Astrocyte (in vitro differentiated cells and primary cell): ENCODE measurements around the gene ASH1L. TPM values are rescaled to one million over a fixed set of nuclear protein-coding genes. Genes with fewer than 3 reads are reported as not detected.

ENCODE experiments used
- DNase-seq: peaks from one replicate; pipeline ENCODE4 v3.0.0-alpha.2; 2010; ENCODE audit warnings: low read depth
- FAIRE-seq: peaks from 2 replicates; lab custom pipeline; 2011; peaks lifted over from hg19 to GRCh38; lab: Jason Lieb, UNC
- H2AFZ ChIP-seq: 2 replicates; pipeline ENCODE4 v1.6.0; 2012; ENCODE audit warnings: low read depth, low read length, inconsistent platforms
- H3K27ac ChIP-seq: 2 replicates; pipeline ENCODE4 v1.5.1; 2011; ENCODE audit warnings: low read depth, low read length, inconsistent platforms
- H3K27me3 ChIP-seq: 2 replicates; pipeline ENCODE4 v1.6.0; 2011; ENCODE audit warnings: low read length, inconsistent platforms; ENCODE audit not compliant: insufficient read depth
- H3K36me3 ChIP-seq: 2 replicates; pipeline ENCODE4 v1.5.1; 2011; ENCODE audit warnings: low read length, inconsistent platforms; ENCODE audit not compliant: insufficient read depth
- H3K4me1 ChIP-seq: 2 replicates; pipeline ENCODE4 v1.5.1; 2011; ENCODE audit warnings: low read length, inconsistent platforms; ENCODE audit not compliant: insufficient read depth
- H3K4me2 ChIP-seq: 2 replicates; pipeline ENCODE4 v1.6.0; 2012; ENCODE audit warnings: low read length, inconsistent platforms
- H3K4me3 ChIP-seq: 2 replicates; pipeline ENCODE4 v1.5.1; 2011; ENCODE audit warnings: low read depth, mild to moderate bottlenecking, low read length, inconsistent platforms; ENCODE audit not compliant: insufficient read depth
- H3K79me2 ChIP-seq: 2 replicates; pipeline ENCODE4 v1.6.0; 2012; ENCODE audit warnings: mild to moderate bottlenecking, low read length, inconsistent platforms; ENCODE audit not compliant: insufficient read depth
- H3K9ac ChIP-seq: 2 replicates; pipeline ENCODE4 v1.6.0; 2012; ENCODE audit warnings: mild to moderate bottlenecking, low read length, inconsistent platforms
- H3K9me3 ChIP-seq: 2 replicates; pipeline ENCODE4 v1.5.1; 2012; ENCODE audit warnings: low read depth, mild to moderate bottlenecking, low read length, inconsistent platforms; ENCODE audit not compliant: insufficient read depth
- H4K20me1 ChIP-seq: 2 replicates; pipeline ENCODE4 v1.6.0; 2012; ENCODE audit warnings: low read length, inconsistent platforms; ENCODE audit not compliant: insufficient read depth
- H3K27ac Mint-ChIP-seq: one replicate; pipeline ENCODE4 v1.8.0; 2021; ENCODE audit warnings: mild to moderate bottlenecking, mixed read lengths; ENCODE audit not compliant: unreplicated experiment
- H3K27me3 Mint-ChIP-seq: one replicate; pipeline ENCODE4 v1.8.0; 2021; ENCODE audit warnings: low read depth, mixed read lengths; ENCODE audit not compliant: unreplicated experiment
- H3K36me3 Mint-ChIP-seq: one replicate; pipeline ENCODE4 v1.8.0; 2021; ENCODE audit warnings: low read depth, mixed read lengths; ENCODE audit not compliant: unreplicated experiment
- H3K4me1 Mint-ChIP-seq: one replicate; pipeline ENCODE4 v1.8.0; 2021; ENCODE audit warnings: low read depth, mixed read lengths; ENCODE audit not compliant: unreplicated experiment
- H3K4me3 Mint-ChIP-seq: one replicate; pipeline ENCODE4 v1.8.0; 2021; ENCODE audit warnings: mild to moderate bottlenecking, moderate library complexity, mixed read lengths; ENCODE audit not compliant: unreplicated experiment
- H3K9me3 Mint-ChIP-seq: one replicate; pipeline ENCODE4 v1.8.0; 2021; ENCODE audit warnings: mild to moderate bottlenecking, mixed read lengths; ENCODE audit not compliant: unreplicated experiment
- CTCF ChIP-seq: IDR thresholded peaks from 2 replicates; pipeline ENCODE4 v1.5.1; 2011; ENCODE audit warnings: low read depth, mild to moderate bottlenecking, inconsistent platforms, low read length, moderate library complexity; ENCODE audit not compliant: insufficient read depth
- EZH2 ChIP-seq: IDR thresholded peaks from 2 replicates; pipeline ENCODE4 v1.6.1; 2012; ENCODE audit warnings: mild to moderate bottlenecking, low read length, inconsistent platforms; ENCODE audit not compliant: insufficient read depth
- total RNA-seq: library from RNA; stranded (reverse); gene quantifications from 2 replicates; pipeline ENCODE4 v1.2.1, GENCODE V29; 2021

The ASH1L gene
- total RNA-seq, 1 donor from 2014 or later: 31.1 TPM

- peaks cover under 1% of the 10 kb centered on the region for H3K4me1 Mint-ChIP-seq
- H3K9ac ChIP-seq: no peak overlapping the region
- peaks cover 16% of the 10 kb centered on the region for H3K36me3 Mint-ChIP-seq
- no peak overlapping the region for H3K4me3 Mint-ChIP-seq
- DNase-seq (no peak), FAIRE-seq (no peak)
- no peak overlapping the region for H3K4me3 ChIP-seq
- peaks cover 2% of the 10 kb centered on the region for H3K9me3 ChIP-seq
- H3K27ac Mint-ChIP-seq: no peak overlapping the region
- no peak overlapping the region for H2AFZ ChIP-seq
- H4K20me1 ChIP-seq: peaks cover 12% of the 10 kb centered on the region
- H3K4me2 ChIP-seq: no peak overlapping the region
- no peak overlapping the region for H3K27ac ChIP-seq
- H3K27me3 Mint-ChIP-seq: no peaks in the 10 kb centered on the region
- H3K27me3 ChIP-seq: no peaks in the 10 kb centered on the region
- TF ChIP-seq CTCF: no peak
- H3K79me2 ChIP-seq: peaks cover 46% of the 10 kb centered on the region
- peaks cover 2% of the 10 kb centered on the region for H3K36me3 ChIP-seq
- H3K9me3 Mint-ChIP-seq: no peaks in the 10 kb centered on the region
- H3K4me1 ChIP-seq: no peaks in the 10 kb centered on the region
Measured at GRCh38 chr1:155473151-155473821, 89.3 kb downstream of the ASH1L start.

GRCh38 chr1:155472491-155473083 is 90.0 kb downstream of the ASH1L start:
- peaks cover 51% of the 10 kb centered on the region for H3K79me2 ChIP-seq
- no peak overlapping the region for H3K27ac Mint-ChIP-seq
- FAIRE-seq: no peak

More at GRCh38 chr1:155472491-155473083, 90.0 kb downstream of the ASH1L start:
- Mint-ChIP-seq H3K9me3 (no peaks in the 10 kb centered on the region), H3K27me3 (no peaks in the 10 kb centered on the region), H3K4me1 (peaks cover 3% of the 10 kb centered on the region), H3K4me3 (no peak overlapping the region), H3K36me3 (peaks cover 13% of the 10 kb centered on the region)
- Histone ChIP-seq H3K4me3 (no peak overlapping the region), H3K9ac (no peak overlapping the region), H3K27ac (no peak overlapping the region), H3K4me2 (no peak overlapping the region), H4K20me1 (peaks cover 12% of the 10 kb centered on the region), H3K36me3 (peaks cover 2% of the 10 kb centered on the region), H3K9me3 (peaks cover 2% of the 10 kb centered on the region), H3K4me1 (peaks cover 3% of the 10 kb centered on the region), H3K27me3 (no peaks in the 10 kb centered on the region), H2AFZ (no peak overlapping the region)
- TF ChIP-seq EZH2 (no peak), CTCF (no peak)
- DNase-seq: no peak
